HL-60 (cell line): ENCODE results near the gene NOTCH4.

Experiments used
- DNase-seq, 2 experiments: peaks; one replicate each; pipeline ENCODE4 v3.0.0-alpha.2; 2010 to 2020; ENCODE audit warnings: low read depth in 1 of 2, low spot score in 1 of 2
- H3K27ac ChIP-seq: fragments of 250-450 bp; sonication (Bioruptor Pico); replicated peaks from 2 replicates; pipeline ENCODE4 v1.5.1; 2020; ENCODE audit warnings: mild to moderate bottlenecking, moderate library complexity
- H3K27me3 ChIP-seq: fragments of 250-450 bp; sonication (Bioruptor Pico); 2 replicates; pipeline ENCODE4 v1.5.1; 2021; ENCODE audit warnings: mild to moderate bottlenecking, moderate library complexity; ENCODE audit not compliant: insufficient read depth, poor library complexity, severe bottlenecking
- H3K4me3 ChIP-seq: replicated peaks from 2 replicates; pipeline ENCODE4 v1.5.1; 2011; ENCODE audit warnings: mild to moderate bottlenecking, control low read depth, low read length; ENCODE audit not compliant: insufficient read depth
- GABPA ChIP-seq: IDR thresholded peaks from 2 replicates; pipeline ENCODE4 v1.6.1; 2012; ENCODE audit warnings: low read depth
- POLR2AphosphoS5 ChIP-seq: IDR thresholded peaks from 2 replicates; pipeline ENCODE4 v1.6.1; 2012; ENCODE audit warnings: low read depth
- SPI1 ChIP-seq: IDR thresholded peaks from 2 replicates; pipeline ENCODE4 v1.6.1; 2012; ENCODE audit warnings: low read depth, mild to moderate bottlenecking, borderline replicate concordance
- TF ChIP-seq, protein P1 (sequence below): IDR thresholded peaks from one replicate; pipeline ENCODE4 v1.5.1; 2011; ENCODE audit warnings: low read length, control low read depth, inconsistent platforms; ENCODE audit not compliant: insufficient read depth
- TF ChIP-seq, protein P2 (sequence below): IDR thresholded peaks from 2 replicates; pipeline ENCODE4 v1.6.1; 2012; ENCODE audit warnings: low read depth; ENCODE audit not compliant: insufficient replicate concordance

NOTCH4 gene

GRCh38 chr6:32151863-32152768, 71.8 kb downstream of the NOTCH4 start, which contains the start of gene PRRT1:
Gene PRRT1, minus strand, starts transcription at chr6:32151939. Its CDS starts 112 bp downstream, at chr6:32151827.
- Histone ChIP-seq H3K27me3 (peaks cover 48% of the 10 kb centered on the region), H3K27ac (no peak within 1 kb of the TSS), H3K4me3 (no peak within 1 kb of the TSS)
- no peak for DNase-seq
- TF ChIP-seq, protein P1, sequence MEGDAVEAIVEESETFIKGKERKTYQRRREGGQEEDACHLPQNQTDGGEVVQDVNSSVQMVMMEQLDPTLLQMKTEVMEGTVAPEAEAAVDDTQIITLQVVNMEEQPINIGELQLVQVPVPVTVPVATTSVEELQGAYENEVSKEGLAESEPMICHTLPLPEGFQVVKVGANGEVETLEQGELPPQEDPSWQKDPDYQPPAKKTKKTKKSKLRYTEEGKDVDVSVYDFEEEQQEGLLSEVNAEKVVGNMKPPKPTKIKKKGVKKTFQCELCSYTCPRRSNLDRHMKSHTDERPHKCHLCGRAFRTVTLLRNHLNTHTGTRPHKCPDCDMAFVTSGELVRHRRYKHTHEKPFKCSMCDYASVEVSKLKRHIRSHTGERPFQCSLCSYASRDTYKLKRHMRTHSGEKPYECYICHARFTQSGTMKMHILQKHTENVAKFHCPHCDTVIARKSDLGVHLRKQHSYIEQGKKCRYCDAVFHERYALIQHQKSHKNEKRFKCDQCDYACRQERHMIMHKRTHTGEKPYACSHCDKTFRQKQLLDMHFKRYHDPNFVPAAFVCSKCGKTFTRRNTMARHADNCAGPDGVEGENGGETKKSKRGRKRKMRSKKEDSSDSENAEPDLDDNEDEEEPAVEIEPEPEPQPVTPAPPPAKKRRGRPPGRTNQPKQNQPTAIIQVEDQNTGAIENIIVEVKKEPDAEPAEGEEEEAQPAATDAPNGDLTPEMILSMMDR, result no peak
- no peak for TF ChIP-seq SPI1

DNA sequence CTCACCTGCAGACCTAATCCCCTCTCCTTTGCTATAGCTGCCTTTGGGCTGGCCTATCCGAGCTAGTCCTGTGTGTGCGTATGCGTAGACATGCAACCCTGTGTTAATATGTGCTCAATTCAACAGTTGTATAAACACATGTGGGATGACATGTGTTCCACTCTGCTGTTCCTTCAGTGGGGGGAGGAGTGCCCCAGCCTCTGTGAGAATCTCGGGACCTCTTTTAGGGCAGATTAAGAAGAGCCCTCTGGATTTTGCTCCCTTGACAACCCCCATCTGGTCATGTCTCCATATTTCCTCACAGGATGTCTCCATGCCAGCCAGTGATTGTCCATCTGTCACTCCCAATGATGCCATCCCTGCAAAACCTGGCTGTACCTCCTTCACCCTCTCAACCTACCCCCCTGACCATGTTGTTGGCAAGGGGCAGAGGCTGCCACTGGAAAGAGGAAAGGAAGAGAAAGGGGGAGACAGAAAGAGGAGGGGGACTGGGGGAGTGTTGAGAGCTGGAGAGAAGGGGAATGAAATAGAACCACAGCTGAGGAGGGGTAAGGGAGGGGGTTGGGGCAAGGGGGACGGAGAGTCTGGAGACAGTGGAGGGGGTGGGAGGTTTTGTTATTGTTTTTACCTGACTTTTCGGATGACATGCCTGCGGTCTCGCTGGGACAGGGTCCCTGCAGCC, 72.5 kb downstream of the NOTCH4 start:
- Histone ChIP-seq H3K4me3 (no peak overlapping the region), H3K27me3 (peaks cover 48% of the 10 kb centered on the region), H3K27ac (no peak overlapping the region)
- no peak for DNase-seq
- TF ChIP-seq POLR2AphosphoS5, result no peak

DNA sequence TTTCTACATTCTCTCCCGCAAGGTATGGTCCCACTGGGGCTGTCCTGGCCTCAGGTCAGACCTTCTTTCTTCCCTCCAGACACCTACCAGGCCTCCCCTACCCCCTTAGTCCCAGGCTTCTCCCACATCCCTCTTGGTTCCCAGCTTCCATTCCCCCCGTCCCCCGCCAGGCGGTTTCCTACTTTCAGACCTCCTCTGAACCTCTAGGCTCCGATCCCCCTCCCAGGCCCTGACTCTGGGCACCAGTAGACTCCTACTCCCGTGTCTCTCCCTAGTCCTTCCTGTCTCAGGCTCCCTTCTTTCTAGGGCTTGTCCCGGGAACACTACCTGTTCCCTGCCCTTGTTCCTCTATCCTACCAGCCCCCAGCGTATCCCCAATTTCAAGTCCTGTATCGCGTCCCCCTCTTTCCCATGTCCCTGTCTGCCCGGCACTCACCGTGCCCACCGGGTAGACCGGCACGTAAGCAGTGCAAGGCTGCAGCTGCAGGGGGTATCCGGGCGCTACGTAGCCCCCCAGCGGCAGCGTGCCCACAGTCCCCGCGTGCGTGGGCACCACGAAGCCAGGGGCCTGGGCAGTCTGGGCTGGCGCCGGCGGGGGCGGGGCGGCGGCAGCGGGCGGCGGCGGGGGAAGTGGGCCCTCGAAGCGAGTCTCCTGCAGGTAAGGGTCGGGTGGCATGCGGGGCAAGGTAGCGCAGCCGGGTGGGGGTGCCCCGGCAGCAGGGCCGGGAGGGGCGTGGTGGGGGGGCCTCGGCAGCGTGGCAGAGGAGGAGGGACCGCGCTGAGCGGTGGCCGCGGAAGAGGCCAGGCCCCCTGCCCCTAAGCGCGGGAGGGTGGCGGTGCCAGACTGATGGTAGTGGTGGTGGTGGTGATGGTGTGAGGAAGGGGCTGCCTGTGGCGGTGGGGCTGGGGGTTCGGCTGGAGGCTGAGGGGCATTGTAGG, 73.7 kb downstream of the NOTCH4 start:
- no peak for DNase-seq
- TF ChIP-seq POLR2AphosphoS5 (no peak), GABPA (no peak)
- peaks cover 48% of the 10 kb centered on the region for H3K27me3 ChIP-seq
- H3K4me3 ChIP-seq, result no peak overlapping the region
- no peak overlapping the region for H3K27ac ChIP-seq

DNA sequence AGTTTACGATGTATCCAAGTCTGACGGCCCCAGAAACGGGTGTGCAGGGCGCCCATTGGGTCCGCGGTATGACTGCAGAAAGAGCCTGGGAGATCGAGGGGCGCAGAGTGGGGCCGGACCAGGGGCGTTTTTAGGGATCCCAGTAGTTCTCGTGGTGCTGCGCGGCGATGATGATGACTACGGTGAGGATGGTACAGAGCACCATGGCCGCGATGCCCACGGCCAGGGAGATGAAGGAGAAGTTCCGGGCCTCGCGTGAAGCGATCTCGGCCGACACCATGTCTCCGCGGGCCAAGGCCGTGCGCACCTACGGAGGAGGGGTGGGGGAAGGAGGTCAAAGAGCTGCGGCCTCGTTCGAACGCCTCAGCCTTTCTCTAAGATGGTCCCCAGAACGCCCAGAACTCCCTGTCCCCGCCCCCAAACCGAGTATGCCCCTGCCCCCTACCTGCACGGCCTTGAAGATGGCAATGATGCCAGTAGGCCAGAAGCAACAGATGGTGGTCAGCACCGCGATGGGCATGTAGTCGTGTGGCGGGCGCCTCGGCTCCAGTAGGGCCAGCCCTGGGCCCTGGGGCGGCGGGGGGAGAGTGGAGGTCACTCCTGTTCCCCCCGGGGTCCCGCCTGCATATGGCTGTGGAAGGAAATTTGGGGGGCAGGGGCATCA, 74.6 kb downstream of the NOTCH4 start:
- H3K27ac ChIP-seq, result no peak overlapping the region
- no peak overlapping the region for H3K4me3 ChIP-seq
- no peak for DNase-seq
- TF ChIP-seq, protein P1, result no peak
- peaks cover 40% of the 10 kb centered on the region for H3K27me3 ChIP-seq

DNA sequence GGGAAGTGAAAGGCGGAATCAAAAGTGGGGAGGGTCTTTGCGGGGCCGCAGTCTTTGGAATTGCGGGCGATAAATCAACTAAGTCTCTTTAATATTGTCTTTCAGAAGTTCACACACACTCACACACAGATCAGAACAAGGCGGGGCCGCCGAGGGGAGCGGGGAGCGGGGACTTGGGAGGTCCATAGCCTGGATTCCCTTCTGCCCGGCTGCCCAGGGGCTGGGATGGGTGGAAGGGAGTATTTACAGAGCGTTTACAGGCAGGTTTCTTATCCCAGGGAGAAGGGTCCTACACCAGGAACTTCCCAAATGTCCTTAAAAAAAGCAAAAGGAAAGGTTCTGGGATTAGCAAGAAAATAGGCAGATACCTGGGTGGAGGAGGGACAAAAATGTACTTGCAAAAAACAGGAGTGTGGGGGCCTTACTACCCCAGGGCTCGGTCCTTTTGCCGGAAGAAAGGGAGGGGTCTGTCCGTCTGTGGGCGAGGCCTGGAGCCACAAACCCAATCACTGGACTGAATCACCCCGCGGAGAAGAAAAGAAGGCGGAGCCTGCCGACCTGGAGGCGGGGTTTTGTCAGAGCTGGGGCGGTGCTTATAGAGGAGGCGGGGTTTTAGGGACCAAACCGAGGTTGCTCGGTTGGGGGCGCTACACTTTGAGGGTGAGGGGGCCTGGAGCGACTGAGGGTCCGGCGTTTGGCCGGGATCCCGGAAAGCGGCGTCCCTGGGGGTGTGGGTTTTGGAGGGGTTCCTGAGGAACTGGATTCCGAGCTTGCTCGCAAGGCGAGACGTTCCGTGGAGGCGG, 75.4 kb downstream of the NOTCH4 start:
- no peak for TF ChIP-seq SPI1
- TF ChIP-seq POLR2AphosphoS5, result no peak
- no peak for TF ChIP-seq GABPA
- TF ChIP-seq, protein P1, result no peak
- TF ChIP-seq, protein P2, sequence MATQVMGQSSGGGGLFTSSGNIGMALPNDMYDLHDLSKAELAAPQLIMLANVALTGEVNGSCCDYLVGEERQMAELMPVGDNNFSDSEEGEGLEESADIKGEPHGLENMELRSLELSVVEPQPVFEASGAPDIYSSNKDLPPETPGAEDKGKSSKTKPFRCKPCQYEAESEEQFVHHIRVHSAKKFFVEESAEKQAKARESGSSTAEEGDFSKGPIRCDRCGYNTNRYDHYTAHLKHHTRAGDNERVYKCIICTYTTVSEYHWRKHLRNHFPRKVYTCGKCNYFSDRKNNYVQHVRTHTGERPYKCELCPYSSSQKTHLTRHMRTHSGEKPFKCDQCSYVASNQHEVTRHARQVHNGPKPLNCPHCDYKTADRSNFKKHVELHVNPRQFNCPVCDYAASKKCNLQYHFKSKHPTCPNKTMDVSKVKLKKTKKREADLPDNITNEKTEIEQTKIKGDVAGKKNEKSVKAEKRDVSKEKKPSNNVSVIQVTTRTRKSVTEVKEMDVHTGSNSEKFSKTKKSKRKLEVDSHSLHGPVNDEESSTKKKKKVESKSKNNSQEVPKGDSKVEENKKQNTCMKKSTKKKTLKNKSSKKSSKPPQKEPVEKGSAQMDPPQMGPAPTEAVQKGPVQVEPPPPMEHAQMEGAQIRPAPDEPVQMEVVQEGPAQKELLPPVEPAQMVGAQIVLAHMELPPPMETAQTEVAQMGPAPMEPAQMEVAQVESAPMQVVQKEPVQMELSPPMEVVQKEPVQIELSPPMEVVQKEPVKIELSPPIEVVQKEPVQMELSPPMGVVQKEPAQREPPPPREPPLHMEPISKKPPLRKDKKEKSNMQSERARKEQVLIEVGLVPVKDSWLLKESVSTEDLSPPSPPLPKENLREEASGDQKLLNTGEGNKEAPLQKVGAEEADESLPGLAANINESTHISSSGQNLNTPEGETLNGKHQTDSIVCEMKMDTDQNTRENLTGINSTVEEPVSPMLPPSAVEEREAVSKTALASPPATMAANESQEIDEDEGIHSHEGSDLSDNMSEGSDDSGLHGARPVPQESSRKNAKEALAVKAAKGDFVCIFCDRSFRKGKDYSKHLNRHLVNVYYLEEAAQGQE, result no peak

More for the DNA sequence above, 75.4 kb downstream of the NOTCH4 start:
- Histone ChIP-seq H3K4me3 (no peak overlapping the region), H3K27me3 (peaks cover 36% of the 10 kb centered on the region), H3K27ac (no peak overlapping the region)
- no peak for DNase-seq
